ENCODE results near the gene RGL1. TPM values are rescaled to one million over a fixed set of nuclear protein-coding genes. Genes with fewer than 3 reads are reported as not detected.

Gene RGL1
- total RNA-seq (ENCODE audit: low replicate concordance), result 13.5 and 15.0 TPM in 2 replicates

DNA sequence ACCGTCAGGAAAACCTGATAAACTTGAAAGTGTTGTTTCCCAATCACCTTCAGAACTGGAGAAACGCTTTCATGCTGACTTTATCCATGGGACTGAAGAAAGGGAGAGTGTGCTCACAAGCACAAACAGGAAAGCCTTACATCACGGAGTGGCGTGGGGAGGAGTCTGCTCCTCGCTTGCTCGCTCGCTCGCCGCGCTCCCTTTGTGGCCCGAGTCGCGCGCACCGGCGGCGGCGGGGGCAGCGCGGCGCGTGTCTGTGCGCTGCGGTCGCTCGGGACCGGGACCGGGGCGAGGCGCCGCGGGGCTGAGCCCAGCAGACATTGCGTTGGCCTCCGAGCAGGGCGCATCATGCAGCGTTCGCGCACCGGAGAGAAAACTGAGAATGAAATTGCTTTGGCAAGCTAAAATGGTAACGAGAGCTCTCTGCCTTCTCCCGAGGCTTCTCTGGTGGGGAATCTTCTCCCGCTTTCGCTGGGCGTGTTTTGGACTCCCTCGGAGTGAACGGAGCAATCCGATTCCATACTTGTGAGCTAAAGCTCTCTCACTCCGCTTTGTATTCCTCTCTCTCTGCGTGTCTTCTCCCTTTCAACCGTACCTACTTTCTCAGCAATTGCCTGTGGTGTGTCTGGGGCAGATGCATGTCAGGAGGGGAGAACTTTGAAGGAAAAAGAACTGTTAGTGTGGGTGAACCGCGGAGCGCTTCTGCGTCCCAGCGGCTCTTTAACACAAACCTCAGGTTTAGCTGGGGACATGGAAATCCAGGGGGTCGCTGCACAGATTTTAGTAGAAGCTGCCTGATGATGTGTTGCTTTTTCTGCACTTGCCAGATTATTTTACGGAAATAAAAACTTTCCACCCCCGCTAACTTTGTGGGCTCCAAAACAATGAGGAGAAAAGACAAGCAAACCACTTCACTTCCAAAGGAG is at the start of gene RGL1:
RGL1 (plus strand) TSS at position 205 of the 926 bp plus-strand sequence; CDS start at position 383, 178 bp downstream.
- Histone ChIP-seq H3K27me3 (no peaks in the 10 kb centered on the region), H3K27ac (peak within 1 kb of the TSS; percentile 56)
- TF ChIP-seq, protein P1, sequence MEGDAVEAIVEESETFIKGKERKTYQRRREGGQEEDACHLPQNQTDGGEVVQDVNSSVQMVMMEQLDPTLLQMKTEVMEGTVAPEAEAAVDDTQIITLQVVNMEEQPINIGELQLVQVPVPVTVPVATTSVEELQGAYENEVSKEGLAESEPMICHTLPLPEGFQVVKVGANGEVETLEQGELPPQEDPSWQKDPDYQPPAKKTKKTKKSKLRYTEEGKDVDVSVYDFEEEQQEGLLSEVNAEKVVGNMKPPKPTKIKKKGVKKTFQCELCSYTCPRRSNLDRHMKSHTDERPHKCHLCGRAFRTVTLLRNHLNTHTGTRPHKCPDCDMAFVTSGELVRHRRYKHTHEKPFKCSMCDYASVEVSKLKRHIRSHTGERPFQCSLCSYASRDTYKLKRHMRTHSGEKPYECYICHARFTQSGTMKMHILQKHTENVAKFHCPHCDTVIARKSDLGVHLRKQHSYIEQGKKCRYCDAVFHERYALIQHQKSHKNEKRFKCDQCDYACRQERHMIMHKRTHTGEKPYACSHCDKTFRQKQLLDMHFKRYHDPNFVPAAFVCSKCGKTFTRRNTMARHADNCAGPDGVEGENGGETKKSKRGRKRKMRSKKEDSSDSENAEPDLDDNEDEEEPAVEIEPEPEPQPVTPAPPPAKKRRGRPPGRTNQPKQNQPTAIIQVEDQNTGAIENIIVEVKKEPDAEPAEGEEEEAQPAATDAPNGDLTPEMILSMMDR (IDR thresholded peaks at IDR 0.05), result no peak
- TF ChIP-seq EZH2phosphoT487 (IDR thresholded peaks at IDR 0.05) (no peak), EZH2 (IDR thresholded peaks at IDR 0.05) (no peak)

DNA sequence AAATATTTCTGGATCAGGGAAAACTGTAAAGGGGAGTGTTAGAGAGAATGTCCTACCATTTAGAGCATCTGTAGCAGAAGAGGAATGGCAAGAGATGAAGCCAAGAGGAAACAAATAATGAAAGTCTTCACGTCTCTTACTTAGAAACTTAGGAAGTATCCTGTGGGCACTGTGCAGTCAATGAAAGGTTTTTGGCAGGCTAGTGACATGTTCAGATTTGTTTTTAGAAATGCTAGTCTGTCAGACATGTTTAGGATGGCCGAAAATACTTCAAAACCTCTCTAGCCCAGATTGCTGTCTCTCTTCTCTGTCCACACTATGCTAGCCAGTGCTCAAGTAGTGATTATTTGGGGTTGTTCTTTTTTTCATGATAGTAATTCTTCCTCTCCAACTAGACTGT is 48.6 kb upstream of the RGL1 start:
- Mint-ChIP-seq H3K4me1 (peaks cover 5% of the 10 kb centered on the region), H3K9me3 (peaks cover 17% of the 10 kb centered on the region), H3K36me3 (peaks cover 13% of the 10 kb centered on the region), H3K27ac (no peak overlapping the region), H3K4me3 (no peak overlapping the region), H3K27me3 (ENCODE audit: insufficient read depth, low read depth) (no peaks in the 10 kb centered on the region)
- Histone ChIP-seq H3K4me1 (peaks cover 9% of the 10 kb centered on the region), H3K9ac (no peak overlapping the region), H3K36me3 (no peaks in the 10 kb centered on the region), H3K79me2 (ENCODE audit: low read depth) (no peaks in the 10 kb centered on the region), H4K20me1 (ENCODE audit: low read depth) (no peaks in the 10 kb centered on the region), H3K4me2 (no peak overlapping the region), H3F3A (ENCODE audit: low read depth) (no peaks in the 10 kb centered on the region), H2AFZ (replicated peaks) (no peak overlapping the region), H3K27ac (no peak overlapping the region), H3K4me3 (no peak overlapping the region), H3K27me3 (no peaks in the 10 kb centered on the region), H3K9me3 (ENCODE audit: low read depth) (no peaks in the 10 kb centered on the region)
- no peak for DNase-seq (ENCODE audit: low spot score)
- TF ChIP-seq, protein P1 (IDR thresholded peaks at IDR 0.05), result no peak
- no peak for TF ChIP-seq EZH2 (IDR thresholded peaks at IDR 0.05)

More for the DNA sequence above, at the start of gene RGL1:
- DNase-seq (ENCODE audit: low spot score), result peak; percentile 77
- peaks cover 51% of the 10 kb centered on the region for H3K4me1 Mint-ChIP-seq
- Histone ChIP-seq H3K4me2 (peak within 1 kb of the TSS; percentile 96), H3K9ac (peak within 1 kb of the TSS; percentile 59), H2AFZ (replicated peaks) (peak within 1 kb of the TSS; percentile 93), H4K20me1 (ENCODE audit: low read depth) (no peaks in the 10 kb centered on the region), H3K36me3 (no peaks in the 10 kb centered on the region), H3K4me1 (peaks cover 45% of the 10 kb centered on the region), H3K79me2 (ENCODE audit: low read depth) (peaks cover 45% of the 10 kb centered on the region), H3F3A (ENCODE audit: low read depth) (peaks cover 57% of the 10 kb centered on the region), H3K9me3 (ENCODE audit: low read depth) (peaks cover 4% of the 10 kb centered on the region), H3K4me3 (peak within 1 kb of the TSS; percentile 77)
- peaks cover 14% of the 10 kb centered on the region for H3K36me3 Mint-ChIP-seq
- peaks cover 16% of the 10 kb centered on the region for H3K9me3 Mint-ChIP-seq
- peak within 1 kb of the TSS; percentile 99 for H3K4me3 Mint-ChIP-seq
- H3K27ac Mint-ChIP-seq, result peak within 1 kb of the TSS; percentile 100
- no peaks in the 10 kb centered on the region for H3K27me3 Mint-ChIP-seq (ENCODE audit: insufficient read depth, low read depth)

- no peaks in the 10 kb centered on the region for H3K36me3 ChIP-seq
- no peak overlapping the region for H3K4me2 ChIP-seq
- H3K27me3 Mint-ChIP-seq (ENCODE audit: insufficient read depth, low read depth), result no peaks in the 10 kb centered on the region
Measured at GRCh38 chr1:183757061-183757460, 47.9 kb upstream of the RGL1 start.

More at GRCh38 chr1:183757061-183757460, 47.9 kb upstream of the RGL1 start:
- Mint-ChIP-seq H3K9me3 (peaks cover 12% of the 10 kb centered on the region), H3K4me3 (no peak overlapping the region), H3K36me3 (peaks cover 9% of the 10 kb centered on the region), H3K27ac (no peak overlapping the region), H3K4me1 (peaks cover 5% of the 10 kb centered on the region)
- DNase-seq (ENCODE audit: low spot score), result no peak
- Histone ChIP-seq H3K4me3 (no peak overlapping the region), H3K27ac (no peak overlapping the region), H3K79me2 (ENCODE audit: low read depth) (no peaks in the 10 kb centered on the region), H3K4me1 (peaks cover 9% of the 10 kb centered on the region), H3F3A (ENCODE audit: low read depth) (no peaks in the 10 kb centered on the region), H4K20me1 (ENCODE audit: low read depth) (no peaks in the 10 kb centered on the region), H3K9ac (no peak overlapping the region), H2AFZ (replicated peaks) (no peak overlapping the region), H3K27me3 (no peaks in the 10 kb centered on the region), H3K9me3 (ENCODE audit: low read depth) (no peaks in the 10 kb centered on the region)
- TF ChIP-seq, protein P1 (IDR thresholded peaks at IDR 0.05), result no peak
- no peak for TF ChIP-seq EZH2phosphoT487 (IDR thresholded peaks at IDR 0.05)
- no peak for TF ChIP-seq EZH2 (IDR thresholded peaks at IDR 0.05)
